GM21576 (cell line): Measurements from ENCODE around the gene MED26.
"Not testable (repeated sequence)": the region's sequence is repeated elsewhere in the genome, so short reads cannot be mapped to it uniquely, and the experiment has no call there.

ENCODE experiments used
- ATAC-seq: cut with Tn5 transposase; IDR thresholded peaks from one replicate; pipeline ENCODE4 v1.9.1; 2021; ENCODE audit warnings: mild to moderate bottlenecking, moderate library complexity; ENCODE audit not compliant: unreplicated experiment

MED26 gene

DNA sequence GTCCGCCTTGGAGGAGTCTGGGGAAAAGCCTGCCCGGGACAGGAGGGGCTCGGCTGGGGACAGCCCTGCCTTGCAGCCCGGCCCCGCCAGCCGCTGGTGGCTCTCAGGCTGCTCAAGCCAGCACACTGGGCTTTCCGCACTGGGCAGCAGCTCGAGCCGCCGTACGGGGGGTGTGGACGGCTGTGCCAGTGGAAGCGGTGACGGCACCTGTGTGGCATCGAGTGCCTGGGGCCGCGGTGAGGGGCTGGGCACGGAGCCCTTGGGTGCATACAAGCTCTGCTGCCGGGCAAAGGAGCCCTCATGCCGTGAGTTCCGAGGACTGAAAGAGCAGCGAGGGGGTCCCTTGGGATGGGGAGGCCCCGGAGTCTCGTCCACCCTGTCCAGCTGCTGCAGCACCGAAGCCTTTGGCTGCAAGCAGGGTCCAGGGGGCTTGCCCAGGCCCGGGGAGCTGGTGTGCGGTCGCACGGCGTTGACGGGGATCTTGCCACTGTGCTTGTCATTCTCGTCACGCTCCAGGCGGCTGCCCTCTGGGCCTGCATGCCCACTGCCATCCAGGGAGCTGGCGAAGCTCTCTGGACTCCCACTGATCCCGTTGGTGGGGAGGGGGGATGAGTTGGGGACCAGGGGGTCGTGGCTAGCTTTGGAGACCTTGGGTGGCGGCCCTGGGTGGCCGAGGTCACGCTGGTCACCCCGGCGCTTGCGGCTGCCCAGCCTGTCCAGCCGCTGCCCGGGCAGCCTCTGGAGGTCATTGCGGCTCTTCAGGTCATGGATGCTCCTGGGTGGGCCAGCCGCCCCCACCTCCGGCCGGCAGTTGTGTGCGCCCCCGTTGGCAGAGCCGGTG, 51.1 kb downstream of the MED26 start:
- ATAC-seq: no peak

DNA sequence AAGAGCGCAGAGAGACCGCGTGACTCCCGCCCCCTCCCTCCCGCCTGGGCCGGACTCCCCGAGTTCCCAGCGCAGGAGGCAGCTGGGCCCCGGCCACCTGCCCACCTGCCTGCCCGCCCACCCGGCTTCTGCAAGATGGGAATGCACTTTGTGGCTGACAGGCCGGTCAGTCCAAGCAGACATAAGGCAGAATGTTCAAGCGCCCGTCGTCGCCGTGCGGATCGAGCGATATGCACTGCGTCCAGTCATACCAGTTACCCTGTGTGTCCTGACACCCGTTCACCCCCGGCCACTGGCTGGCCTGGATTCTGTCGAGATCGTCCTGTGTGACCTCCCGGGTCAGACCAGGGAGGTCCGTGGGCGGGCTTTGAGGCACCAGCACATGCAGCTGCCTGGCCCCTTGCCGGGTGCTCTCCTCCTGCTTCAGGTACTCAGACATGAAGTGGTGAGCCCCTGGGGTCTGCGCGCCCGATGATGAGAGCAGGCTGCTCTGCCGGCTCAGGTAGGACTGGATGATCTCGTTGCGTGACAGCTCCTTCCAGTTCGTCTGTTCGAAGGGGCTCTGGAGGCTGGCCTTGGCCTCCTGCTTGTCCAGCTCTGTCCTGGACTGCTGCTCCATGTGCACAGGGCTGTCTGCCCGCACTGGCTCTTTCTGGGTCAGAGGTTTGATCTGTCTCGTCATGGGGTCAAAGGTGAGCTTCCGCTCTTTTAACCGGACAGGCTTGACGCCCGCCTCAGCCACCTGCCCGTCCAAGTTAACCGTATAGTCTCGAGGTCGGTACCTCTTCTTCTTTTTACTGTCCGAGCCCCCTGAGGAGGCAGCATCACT, 51.9 kb downstream of the MED26 start:
- ATAC-seq: no peak

DNA sequence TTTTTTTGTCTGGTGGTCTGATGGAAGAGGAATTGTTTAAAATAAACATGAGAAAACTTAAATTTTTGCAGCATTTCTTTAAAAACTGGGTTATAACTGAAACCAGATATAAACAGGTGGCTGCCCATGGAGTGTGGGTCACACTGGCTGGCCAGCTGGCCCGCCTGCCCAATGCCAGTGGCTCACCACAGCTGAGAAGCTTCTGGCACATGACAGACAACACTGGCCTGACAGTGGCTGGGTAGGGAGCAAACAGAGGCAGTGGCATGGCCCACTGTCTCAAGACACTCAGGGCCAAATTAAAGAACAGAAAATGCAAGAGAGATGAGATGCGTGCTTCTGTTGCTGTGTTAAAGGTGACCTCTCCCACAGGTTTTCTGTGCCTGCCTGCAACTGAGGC, 52.7 kb downstream of the MED26 start:
- no peak for ATAC-seq

DNA sequence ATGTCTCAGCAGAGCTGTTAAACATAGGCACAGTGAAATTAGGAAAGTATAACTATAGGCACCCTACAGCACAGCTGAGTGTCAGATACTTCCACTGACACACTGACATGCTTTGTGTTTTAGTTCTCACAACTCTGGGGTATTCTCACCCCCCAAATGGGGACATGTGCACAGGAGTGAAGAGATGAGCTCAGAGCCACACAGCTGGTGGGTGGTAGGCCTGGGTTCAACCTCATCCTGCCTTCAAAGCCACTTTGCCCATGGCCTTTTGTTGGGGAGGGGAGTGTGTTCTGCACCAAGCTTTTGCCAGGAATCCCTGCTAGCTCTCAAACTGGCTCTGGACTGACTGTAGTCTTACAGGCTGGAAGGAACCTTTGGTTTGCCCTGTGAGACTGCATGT, 54.1 kb downstream of the MED26 start:
- no peak for ATAC-seq

DNA sequence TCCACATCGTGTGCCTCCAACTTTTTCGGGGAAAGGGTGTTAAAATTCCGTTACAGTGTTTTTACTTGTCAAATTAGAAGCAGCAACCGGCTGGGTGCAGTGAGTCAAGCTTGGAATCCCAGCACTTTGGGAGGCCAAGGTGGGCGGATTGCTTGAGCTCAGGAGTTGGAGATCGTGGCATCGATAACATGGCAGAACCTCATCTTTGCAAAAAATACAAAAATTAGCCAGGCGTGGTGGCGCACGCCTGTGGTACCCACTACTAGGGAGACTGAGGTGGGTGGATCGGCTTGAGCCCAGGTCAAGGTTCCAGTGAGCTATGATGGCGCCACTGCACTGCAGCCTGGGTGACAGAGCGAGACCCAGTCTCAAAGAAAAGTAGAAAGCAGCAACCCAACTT, 54.7 kb downstream of the MED26 start:
- ATAC-seq: no peak

DNA sequence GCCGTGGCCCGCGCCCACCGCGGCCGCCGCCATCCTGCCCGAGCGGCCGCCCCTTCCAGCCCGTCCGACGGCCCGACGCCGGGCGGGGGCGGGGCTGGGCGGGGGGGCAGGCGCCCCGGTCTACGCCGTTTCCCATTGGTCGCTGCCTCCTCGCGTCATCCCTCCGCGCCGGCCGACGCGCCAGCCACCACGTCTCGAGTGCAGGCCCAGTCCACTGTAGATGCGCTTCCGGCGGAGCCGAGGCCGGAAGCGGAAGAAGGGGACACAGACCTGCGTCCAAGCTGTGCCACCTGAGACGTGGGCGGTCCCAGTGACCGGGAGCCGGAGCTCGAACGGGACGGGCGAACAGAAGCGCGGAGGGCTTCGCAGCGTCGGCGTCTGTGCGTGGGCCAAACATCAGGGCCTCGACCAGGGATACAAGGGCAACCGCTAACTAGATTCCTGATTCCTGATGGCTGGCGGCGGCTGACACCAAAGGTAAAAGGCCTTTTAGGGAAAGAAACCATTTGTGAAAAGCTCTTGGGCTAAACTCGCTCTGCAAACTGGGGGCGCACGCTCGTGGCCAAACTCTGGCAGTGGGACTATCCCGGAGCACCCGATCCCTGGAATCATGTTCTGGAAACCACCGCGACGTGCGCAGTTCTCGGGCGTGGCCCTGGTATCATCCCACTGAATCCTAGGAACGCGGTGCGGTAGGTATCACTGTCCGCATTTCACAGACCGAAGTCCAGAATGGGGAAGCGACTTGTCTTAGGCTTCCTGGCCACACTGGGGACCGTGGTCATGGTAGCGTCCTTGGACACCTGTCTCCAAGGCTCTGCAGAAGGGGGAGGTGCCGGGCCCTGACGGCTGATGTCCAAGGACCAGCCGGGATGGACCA, 55.4 kb downstream of the MED26 start, which contains the start of gene SLC35E1:
Gene SLC35E1, minus strand, starts transcription at position 84 of the 880 bp plus-strand sequence. Its CDS starts 51 bp downstream, at position 33.
- ATAC-seq: peak; percentile 74

DNA sequence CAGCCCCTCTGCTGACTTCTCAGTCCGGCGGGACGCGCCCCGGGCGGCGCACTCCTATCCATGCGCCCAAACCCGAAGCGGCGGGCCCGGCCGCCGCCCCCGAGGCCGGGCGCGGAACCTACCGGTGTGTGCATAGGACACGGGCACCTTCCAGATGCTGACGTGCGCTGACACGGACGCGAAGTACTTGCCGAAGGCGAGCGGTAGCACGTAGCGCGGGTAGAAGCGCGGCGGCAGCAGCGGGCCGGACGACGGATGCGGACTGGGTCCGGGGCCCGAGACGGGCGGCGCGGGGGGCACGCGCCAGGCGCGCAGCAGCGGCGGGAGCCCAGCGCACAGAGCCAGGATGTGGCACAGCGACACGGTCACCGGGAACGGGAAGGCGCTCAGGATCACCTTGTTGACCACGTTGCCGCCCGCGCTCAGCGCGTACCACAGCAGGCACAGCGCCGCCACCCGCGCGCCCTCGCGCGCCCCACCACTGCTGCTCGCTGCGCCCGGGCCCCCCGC, 56.1 kb downstream of the MED26 start:
- no peak for ATAC-seq

- no peak for ATAC-seq
Measured at GRCh38 chr19:16571283-16571682, 56.7 kb downstream of the MED26 start.

DNA sequence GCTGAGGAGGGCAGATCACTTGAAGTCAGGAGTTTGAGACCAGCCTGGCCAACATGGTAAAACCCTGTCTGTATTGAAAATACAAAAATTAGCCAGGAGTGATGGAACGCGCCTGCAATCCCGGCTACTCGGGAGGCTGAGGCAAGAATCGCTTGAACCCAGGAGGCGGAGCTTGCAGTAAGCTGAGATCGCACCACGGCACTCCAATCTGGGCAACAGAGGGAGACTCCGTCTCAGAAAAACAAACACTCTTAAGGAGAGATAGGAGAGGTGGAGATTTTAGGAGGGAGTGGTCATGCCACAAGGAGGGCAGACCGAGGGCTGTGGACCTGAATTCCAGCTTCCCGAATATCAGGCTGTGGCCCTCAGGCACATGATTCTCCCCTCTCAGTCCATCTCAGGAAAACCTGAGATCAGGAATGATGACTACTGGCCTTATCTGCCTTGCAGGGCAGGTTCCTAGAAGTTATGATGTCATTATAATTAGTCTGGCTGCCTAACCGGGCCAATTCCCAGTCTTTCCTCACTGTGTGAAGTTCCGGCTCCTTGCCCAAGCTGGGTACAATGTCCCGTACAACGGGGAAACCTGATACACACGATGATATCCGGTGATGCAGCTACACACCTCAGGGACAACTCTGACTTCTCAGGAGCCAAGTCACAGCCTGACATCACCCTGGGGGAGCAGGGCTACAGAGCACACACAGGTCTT, 58.2 kb downstream of the MED26 start:
- no peak for ATAC-seq

- ATAC-seq: no peak
Measured at GRCh38 chr19:16566702-16567101, 61.3 kb downstream of the MED26 start.

GRCh38 chr19:16566161-16566560, 61.8 kb downstream of the MED26 start:
- ATAC-seq: no peak

GRCh38 chr19:16564842-16565241, 63.2 kb downstream of the MED26 start:
- no peak for ATAC-seq

DNA sequence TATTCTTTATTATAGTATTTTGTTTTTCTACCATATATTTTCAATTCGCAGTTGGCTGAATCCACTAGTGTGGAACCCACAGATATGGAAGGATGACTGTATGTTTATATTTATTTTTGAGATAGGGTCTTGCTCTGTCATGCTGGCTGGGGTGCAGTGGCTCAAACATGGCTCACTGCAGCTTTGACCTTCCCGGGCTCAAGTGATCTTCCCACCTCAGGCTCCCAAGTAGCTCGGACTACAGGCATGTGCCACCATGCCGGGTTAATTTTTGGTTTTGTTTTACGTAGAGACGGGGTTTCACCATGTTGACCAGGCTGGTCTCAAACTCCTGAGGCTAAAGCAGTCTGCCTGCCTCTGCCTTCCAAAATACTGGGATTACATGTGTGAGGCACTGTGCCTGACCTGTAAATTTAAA, 65.4 kb downstream of the MED26 start:
- no peak for ATAC-seq

DNA sequence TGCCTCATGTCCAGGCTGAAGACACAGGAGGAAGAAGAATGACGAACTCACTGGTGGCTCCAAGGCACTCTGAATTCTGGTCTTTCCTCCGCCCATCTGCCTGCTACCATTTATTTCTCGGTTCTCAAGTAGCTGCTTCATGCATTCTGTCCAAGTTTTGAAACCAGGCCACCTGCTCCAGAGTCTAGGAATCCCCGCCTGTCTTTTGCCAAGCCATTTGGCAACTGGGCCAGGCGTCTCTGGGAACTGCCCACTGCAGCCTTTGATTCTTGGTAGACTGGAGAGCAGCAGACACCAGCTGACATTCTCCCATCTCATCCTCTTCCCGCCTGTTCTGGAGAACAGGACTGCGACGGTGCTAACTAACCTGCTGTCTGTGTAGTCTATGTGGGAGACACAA, 66.6 kb downstream of the MED26 start:
- ATAC-seq: no peak

DNA sequence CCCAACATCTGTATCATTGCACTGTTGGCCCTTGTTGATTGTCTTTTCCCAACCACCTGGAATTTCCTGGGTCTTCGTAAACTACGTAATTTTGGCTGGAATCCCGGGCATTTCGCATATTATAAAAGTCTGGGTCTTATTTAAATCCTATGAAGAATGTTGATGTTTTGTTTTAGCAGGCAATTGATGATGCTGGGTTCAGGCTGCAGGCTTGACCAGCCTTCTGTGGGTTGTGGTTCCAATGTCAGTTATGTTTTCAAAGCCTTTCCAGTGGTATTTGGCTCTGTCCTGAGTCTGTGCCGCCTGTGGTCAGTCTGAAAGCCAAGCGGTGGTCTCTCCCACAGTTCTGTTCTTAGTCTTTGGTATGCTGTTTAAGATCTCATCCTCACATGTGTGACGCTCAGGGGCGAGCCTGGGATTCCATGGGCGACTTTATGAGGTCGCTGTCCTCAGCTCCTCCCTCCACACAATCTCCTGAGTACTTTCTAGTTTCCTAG, 68.2 kb downstream of the MED26 start:
- ATAC-seq: no peak

DNA sequence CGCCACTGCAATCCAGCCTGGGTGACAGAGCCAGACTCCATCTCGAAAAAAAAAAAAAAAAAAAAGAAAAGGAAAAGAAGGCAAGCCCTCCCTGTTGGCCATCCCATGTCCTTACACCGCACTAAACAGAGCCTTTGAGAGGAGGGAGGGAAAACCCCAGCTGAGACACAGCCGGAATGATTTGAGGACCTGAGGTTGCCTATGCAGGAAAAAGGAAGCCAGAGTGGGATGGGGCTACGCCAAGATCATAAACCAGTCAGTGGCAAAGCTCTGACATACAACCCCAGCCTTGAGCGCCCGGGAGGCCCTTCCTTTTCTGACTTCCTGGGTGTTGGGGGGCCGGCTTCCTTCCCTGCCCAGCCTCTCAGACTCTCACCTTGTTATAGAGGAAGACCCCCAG, 73.2 kb downstream of the MED26 start:
- no peak for ATAC-seq

DNA sequence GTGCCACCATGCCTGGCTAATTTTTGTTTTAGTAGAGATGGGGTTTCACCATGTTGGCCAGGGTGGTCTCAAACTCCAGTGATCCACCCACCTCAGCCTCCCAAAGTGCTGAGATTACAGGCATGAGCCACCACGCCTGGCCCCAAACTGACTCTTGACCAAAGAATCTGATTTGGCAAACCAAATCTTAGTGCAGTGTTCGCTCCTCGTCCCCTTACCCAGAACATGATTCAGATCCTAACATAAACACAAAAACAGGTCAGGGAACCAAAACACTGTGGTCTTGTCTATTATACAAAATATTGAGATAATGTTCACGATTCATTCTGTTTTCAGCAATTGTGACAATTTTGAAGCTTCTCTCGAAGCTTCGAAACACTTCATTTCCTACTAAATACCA, 76.1 kb downstream of the MED26 start:
- not testable (repeated sequence) for ATAC-seq

DNA sequence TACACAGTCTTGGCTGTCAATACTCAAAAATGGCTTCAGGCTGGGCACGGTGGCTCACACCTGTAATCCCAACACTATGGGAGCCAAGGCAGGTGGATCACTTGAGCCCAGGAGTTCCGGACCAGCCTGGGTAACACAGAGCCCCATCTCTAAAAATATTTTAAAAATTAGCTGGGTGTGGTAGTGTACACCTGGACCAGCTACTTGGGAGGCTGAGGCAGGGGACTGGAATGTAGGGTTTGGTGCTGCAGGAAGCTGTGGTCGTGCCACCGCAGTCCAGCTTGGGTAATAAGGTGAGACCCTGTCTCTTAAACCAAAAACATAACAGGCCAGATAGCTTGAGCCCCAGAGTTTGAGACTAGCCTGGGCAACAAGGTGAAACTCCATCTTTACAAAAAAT, 79.0 kb downstream of the MED26 start:
- ATAC-seq: no peak

GRCh38 chr19:16544473-16545231, 83.4 kb downstream of the MED26 start:
- ATAC-seq: no peak
